ENCODE data around the gene ZNF260.
A peak's percentile ranks its signal among the peaks of the same experiment; 100 is the strongest.
"Not testable (repeated sequence)": the region's sequence is repeated elsewhere in the genome, so short reads cannot be mapped to it uniquely, and the experiment has no call there.

ZNF260 gene

DNA sequence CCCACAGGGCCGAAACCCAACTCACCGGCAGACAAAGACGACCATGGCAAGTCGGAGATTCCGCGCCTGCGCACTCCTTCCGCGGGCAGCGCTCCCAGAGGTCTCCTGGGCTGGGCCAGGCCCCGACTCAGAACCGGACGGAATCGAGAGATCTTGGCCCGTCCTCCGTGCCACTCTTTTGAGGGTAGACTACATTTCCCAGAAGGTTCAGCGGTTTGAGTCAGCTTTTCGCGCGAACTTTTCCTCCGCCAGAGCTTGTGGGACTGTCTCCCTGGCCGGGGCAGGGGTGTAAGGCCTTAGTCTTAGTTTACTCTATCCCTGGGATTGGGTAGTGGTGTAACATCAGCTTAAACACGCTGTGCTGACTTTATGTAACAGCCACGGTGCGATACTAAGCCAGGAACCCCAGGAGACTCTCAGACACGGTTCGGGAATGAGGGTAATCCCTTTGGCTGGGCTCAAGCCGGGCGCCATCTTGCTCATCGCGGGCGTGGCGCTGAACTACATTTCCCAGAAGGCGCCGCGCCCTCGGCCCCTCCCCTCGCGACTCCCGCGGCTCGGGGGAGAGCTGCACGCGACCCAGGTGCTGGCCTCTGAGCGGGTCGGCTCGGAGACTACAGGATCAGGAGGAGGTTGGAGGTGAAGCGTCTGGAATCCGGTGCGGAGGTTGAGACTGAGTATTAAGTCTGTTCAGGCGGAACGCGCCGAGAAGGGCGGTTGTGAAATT is at the start of gene ZNF260:
Gene ZNF260, minus strand, starts transcription at position 78 of the 727 bp plus-strand sequence. CDS start 13,033 bp downstream, outside the sequence.
- peak; percentile 96 for DNase-seq

DNA sequence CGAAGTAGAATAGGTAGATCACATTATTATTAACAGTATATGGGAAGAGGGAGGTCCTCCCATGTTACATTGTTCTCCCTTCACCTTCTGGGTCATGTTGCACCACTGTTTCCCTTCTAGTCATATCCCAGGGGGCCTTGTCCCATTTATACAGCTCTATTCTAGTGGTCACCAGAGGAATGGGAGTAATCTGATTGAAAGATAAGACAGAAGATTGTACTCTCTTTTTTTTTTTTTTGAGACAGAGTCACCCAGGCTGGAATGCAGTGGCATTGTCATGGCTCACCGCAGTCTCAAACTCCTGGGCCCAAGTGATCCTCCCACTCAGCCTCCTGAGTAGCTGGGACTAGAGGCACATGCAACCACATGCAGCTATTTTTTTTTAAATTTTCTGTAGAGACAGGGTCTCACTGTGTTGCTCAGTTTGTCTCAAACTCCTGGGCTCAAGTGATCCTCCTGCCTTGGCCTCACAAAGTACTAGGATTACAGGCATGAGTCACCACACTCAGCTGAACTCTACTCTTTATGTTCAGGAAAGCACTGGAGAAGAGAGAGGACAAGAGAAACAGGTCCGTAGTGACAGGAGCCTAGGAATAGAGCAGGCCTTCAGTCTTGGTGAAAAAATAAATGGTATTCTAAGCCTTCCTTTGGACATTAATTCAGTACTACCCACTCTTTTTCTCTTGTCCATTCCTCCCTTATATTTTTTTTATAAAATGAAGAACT is 49.4 kb upstream of the ZNF260 start:
- no peak for DNase-seq

DNA sequence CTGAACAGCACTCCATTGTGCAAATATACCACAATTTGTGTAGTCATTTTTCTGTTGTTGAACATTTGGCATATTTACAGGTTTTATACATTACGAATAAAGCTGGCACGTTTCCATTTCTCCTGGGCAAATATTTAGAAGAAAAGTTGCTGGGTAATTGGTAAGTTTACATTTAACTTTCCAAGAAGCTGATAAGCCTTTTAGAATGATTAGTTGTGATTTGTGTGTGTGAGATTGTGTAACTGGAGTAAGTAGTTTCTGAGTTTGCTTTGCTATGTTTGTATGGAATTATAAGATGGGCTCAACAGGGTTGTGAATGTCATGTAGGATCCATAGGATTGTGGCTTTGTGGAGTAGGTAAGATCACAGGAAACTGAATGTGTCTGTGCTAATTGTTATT is 46.7 kb upstream of the ZNF260 start:
- DNase-seq, result no peak

DNA sequence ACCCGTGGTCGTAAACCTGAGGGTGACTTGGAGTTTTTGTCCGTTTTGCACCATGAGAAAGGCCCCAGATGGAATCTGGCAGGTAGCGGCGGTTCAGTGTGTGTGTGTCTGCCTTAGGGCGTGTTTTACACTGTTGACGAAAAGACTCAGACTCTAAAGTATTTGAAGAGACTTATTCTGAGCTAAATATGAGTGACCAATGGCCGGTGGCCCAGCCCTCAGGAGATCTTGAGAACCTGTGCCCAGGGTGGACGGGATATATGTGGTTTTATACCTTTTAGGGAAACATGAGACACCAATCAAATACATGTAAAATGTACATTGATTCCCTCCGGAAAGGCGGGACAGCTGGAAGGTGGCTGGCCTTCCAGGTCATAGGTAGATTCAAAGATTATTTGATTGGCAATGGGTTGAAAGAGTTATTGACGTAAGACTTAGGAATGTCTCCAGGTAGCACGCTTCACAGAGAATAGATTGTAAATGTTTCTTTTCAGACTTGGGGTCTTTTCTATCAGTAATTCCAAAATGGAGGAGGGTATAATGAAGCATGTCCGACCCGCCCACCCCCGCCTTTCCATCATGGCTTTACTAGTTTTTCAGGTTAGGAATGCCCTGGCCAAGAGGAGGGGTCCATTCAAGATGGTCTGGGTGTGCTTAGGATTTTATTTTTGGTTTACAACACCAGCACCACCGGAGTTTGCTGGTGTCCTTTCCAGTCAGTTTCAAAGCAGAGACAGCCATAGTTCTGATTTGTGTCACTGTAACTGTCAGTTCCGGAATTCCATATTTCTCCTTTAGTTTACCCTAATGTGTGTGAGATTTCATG is 46.0 kb upstream of the ZNF260 start:
- DNase-seq, result no peak

DNA sequence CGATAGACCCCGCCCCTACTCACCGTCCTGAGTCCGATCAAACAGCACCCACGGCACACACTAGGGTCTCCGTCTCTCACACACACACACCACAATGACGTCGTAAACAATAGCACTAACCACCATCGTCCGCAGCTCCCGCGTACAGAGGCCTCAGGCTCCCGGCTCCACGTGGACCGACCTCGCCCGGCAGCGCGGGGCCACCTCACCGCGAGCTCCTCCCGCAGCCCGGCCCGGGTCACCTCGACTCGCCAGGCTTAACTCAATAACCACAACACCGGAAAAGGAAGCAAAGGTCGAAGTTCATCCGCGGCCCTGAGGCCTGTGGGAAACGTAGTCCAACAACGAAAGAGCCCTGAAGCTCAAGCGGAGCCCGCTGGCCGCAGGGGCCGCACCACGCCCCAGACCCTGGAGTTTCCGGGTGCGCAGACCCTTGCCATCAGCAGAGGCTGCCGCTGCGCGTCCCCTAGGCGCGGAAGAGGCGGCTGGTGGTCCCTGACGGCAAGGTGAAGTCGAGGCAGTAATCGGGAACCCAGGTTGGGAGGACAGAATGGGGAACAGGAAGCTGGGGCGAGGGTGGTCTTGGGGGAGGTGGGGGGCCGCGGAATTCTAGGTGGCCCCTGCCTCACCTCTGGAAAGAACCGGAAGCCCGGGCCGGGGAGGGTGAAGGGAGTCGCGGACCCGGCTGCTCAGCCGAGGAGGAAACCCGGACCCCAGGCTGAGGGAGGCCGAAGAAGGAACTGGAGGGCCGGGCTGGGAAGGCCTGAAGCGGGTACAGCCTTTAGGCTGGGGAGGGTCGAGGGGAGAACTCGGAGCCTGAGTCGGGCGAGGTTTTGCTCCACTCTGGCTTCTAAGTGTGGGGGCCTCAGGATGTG is 45.2 kb upstream of the ZNF260 start, which contains the start of gene ZNF529:
Gene ZNF529, minus strand, starts transcription at position 273 of the 875 bp plus-strand sequence. CDS start 946 bp downstream, outside the sequence.
- peak; percentile 93 for DNase-seq

DNA sequence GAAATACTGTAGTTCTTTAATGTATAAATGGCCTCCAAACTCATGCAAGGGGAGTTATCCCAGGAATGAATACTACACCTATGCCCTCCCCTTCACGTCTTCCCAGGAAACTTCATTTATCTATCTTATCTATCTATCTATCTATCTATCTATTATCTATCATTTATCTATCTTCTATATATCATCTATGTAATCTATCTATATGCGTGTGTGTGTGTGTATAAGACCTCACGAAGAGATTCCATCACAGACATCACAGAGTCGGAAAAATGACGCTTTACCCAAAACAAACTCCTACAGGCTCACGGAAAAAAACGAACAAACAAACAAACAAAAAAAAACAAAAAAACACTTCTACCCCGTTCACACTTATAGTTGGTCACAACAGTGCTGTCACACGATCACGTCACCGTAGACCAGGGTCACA is 44.5 kb upstream of the ZNF260 start:
- DNase-seq, result no peak

DNA sequence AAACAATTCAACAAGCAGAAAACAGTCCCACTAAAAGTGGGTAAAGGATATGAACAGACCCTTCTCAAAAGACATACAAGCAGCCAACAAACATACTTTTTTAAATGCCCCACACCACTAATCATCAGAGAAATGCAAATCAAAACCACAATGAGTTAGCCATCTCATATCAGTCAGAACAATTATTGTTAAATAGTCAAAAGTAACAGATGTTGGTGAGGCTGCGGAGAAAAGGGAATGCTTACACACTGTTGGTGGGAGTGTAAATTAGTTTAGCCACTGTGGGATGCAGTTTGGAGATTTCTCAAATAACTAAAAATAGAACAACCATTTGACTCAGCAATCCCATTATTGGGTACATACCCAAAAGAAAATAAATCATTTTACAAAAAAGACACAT is 36.3 kb upstream of the ZNF260 start:
- no peak for DNase-seq

DNA sequence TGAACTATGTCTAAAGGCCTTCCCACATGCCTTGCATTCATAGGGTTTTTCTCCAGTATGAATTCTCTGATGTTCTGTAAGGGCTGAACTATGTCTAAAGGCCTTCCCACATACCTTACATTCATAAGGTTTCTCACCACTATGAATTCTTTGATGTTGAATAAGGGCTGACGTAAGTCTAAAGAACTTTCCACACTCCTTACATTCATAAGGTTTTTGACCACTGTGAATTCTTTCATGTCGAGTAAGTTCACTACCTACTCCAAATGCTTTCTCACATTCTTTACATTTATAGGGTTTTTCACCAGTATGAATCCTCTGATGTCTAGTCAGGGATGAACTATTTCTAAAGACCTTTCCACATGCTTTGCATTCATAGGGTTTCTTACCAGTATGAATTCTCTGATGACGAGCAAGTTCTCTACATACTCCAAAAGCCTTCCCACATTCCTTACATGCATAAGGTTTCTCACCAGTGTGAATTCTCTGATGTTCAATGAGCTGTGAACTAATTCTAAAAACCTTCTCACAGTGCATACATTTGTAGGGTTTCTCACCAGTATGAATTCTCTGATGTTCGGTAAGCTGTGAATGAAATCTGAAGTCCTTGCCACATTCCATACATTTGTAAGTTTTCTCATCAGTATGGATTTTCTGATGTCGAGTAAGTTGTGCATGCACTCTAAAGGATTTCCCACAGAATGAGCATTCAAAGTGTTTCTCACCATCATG is 19.1 kb upstream of the ZNF260 start:
- DNase-seq, result no peak

DNA sequence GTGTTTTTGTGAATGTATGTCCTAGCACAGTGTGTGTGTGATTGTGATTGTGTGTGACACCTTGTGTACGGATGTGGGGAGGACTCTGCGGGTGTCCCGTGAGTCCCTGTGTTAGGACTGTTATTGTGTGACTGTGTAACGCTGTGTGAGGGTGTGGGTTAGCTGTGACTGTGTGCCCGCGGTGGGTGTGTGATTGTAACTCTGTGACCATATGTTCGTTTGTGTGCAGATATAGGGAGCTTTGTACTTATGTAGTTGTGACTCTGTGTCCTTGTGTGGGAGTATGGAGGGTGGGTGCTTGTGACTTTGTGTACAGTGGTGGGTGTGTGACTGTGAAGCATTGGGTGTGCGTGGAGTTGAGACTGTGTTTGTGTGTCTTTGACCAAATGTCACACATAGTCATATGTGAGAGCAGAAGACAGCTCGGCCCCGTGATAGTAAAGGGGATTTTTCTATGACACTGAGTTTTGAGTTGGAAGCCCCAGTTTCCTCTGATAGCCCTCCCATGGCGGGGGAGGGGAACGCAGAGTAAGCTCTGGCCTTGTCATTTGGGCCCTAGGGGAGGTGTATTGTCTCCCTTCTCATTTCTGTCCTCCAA is 949 bp upstream of the ZNF260 start:
- no peak for DNase-seq

DNA sequence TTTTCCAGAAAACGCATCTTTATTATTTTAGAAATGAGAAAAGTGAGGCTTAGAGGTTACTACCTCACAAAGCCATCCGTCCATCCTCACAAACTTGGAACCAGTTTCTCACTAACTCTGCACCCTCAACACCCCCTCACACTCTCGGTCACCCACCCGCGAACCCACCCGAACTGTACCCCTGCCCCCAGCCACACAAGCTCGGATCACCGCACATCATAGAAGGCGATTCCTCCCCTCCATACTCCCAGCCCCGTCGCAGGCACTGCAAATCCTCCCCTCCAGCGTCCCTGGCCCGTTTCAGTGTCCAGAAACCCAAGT is 238 bp downstream of the ZNF260 start:
- DNase-seq, result no peak

DNA sequence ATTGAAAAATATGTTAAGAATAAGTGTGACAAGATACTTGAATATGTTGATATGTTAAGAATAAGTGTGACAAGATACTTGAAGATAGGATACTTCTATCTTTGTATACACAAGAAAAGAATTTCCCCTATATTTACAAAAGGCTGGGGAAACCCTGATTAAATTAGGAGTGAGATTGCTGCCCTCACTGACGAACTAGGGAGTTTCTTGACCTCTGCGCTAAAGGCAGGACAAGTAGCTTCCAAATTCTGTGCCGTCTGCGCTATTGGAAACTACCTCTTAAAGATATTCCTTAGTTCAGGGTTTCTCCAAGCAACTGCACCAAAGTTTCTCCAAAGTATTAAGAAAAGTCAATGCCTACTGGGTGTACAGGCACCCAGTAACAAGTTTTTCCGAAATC is 730 bp downstream of the ZNF260 start:
- DNase-seq, result no peak

DNA sequence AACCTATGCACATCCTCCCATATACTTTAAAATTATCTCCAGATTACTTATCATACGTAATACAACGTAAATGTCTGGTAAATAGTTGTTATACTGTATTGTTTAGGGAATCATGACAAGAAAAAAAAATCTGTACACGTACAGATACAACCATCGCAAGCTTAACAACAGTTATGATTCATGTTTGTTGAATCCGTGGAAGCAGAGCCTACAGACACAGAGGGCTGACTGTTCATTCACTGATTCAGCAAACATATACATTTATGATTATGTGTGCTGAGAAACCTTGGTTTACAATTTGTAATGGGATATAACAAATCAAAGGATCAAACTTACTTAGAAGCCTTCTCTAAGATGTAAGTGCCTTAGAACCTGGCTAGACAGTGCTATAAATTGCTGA is 1.5 kb downstream of the ZNF260 start:
- no peak for DNase-seq

DNA sequence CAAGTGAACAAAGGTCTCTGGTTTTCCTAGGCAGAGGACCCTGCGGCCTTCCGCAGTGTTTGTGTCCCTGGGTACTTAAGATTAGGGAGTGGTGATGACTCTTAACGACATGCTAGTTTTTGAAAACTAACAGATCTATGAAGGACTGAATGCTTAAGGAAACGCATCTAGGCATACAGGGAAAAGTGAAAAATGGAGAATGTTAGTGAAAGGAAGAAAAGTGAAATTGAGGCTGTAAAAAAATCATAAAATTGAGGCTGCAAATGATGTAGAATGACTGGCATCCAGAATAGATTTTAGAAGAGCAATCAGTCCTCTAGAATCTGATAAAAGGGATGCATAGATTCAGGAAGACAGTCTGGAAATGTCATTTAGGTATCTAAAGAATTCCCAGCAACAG is 3.5 kb downstream of the ZNF260 start:
- no peak for DNase-seq

DNA sequence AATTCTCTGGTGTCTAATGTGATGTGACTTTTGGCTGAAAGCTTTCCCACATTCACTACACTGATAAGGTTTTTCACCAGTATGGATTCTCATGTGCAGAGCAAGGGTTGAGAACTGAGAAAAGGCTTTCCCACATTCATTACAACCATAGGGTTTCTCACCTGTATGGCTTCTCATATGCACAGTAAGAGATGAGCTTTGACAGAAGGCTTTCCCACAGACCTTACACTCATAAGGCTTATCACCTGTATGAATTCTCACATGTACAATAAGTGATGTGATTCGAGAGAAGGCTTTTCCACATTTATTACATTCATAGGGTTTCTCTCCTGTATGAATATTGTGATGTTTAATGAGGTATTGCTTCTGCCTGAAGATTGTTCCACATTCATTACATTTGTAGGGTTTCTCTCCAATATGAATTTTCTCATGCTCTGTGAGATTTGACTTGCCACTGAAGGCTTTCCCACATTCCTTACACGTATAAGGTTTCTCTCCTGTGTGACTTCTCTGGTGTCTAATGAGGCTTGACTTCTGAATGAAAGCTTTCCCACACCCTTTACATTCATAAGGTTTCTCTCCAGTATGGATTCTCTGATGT is 14.0 kb downstream of the ZNF260 start:
- DNase-seq, result no peak

DNA sequence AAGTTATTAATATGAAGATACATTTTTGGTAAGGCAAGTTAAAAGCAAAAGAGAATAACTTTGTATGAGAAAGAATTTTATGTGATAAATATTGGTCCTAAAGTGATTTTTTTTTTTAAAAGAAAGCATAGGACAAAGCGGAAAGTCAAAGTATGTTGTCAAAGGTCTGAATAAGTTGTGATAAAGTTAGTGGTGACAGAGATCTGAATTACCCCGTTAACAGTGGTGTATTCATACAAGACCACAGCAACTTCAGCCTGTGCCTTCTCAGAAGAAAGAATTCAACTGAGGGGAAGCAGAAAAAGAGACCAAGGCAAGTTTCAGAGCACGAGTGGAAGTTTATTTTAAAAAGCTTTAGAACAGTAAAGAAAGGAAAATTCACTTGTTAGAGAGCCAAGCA is 19.7 kb downstream of the ZNF260 start:
- DNase-seq, result no peak

DNA sequence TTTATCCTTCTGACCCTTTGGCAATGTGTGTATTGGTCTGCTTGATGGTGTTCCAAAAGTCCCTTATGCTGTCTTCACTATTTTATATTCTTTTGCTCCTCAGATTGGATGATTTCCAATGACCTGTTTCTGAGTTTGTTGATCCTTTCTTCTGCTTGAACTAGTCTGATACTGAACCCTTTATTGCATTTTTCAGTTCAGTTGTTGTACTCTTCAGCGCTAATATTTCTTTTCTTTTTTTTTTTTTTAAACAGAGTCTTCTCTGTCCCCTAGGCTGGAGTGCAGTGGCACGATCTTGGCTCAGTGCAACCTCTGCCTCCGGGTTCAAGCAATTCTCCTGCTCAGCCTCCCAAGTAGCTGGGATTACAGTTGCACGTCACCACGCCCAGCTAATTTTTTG is 26.1 kb downstream of the ZNF260 start:
- DNase-seq, result no peak

DNA sequence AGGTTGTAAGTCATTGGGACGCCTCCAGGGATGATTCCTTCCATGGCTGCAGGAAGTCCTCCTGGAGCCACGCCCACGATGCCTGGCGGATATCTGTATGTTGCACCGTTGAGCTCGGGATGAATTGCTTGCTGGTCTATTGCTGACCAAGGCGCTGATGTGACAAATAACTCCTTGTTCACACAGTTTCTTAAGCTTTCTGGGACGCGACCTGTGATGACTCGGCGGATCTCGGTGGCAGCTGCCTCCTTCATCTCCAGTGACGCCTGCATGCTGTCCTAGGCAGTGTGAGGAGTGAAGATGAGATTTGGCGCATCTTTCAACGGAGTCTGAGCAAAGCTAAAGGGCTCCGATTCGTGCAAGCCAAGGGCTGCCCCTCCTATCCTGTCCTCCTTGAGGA is 31.1 kb downstream of the ZNF260 start:
- no peak for DNase-seq

DNA sequence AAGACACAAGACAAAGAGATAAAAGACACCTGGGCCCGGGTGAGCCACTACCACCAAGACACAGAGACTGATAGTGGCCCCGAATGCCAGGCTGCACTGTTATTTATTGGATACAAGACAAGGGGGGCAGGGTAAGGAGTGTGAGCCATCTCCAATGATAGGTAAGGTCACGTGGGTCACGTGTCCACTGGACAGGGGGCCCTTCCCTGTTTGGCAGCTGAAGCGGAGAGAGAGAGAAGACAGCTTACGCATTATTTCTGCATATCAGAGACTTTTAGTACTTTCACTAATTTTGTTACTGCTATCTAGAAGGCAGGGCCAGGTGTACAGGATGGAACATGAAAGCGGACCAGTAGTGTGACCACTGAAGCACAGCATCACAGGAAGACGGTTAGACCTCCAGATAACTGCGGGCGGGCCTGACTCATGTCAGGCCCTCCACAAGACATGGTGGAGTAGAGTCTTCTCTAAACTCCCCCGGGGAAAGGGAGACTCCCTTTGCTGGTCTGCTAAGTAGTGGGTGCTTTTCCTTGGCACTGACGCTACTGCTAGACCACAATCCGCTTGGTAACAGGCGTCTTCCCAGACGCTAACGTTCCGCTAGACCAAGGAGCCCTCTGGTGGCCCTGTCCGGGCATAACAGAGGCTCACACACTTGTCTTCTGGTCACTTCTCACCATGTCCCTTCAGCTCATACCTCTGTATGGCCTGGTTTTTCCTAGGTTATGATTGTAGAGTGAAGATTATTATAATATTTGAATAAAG is 35.2 kb downstream of the ZNF260 start:
- DNase-seq, result peak; percentile 49

DNA sequence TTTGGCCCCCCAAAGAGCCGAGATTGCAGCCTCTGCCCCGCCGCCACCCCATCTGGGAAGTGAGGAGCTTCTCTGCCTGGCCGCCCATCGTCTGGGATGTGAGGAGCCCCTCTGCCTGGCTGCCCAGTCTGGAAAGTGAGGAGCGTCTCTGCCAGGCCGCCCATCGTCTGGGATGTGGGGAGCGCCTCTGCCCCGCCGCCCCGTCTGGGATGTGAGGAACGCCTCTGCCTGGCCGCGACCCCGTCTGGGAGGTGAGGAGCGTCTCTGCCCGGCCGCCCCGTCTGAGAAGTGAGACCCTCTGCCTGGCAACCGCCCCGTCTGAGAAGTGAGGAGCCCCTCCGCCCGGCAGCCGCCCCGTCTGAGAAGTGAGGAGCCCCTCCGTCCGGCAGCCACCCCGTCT is 37.2 kb downstream of the ZNF260 start:
- not testable (repeated sequence) for DNase-seq

DNA sequence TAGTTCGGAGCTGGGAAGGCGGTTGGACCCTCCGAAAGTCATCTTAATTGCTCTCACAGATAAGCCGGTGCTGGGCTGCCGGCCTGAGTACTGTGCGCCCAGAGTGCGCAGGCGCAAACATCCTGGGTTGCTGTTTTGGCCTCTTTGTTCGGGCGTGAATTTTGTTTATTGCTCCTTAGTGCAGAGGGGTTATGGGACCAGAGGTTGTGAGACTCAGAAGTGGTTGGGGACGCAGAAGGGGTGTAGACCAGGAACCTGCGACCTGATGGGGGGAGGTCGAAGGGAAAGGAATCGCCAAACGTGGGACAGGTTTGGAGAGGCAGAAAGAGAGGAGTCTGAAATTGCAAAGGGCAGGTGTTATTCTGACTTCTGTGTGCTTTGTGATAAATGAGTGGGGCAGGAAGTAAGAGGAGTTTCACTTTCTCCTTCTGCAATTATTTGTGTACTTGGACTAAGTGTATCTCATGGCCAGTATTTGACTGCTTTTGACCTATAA is 38.1 kb downstream of the ZNF260 start:
- DNase-seq, result no peak

All from right forelimb (tissue), 1 donor.